Measurements from ENCODE around the gene RPS19BP1.
"Not testable (repeated sequence)": the region's sequence is repeated elsewhere in the genome, so short reads cannot be mapped to it uniquely, and the experiment has no call there.

The RPS19BP1 gene

DNA sequence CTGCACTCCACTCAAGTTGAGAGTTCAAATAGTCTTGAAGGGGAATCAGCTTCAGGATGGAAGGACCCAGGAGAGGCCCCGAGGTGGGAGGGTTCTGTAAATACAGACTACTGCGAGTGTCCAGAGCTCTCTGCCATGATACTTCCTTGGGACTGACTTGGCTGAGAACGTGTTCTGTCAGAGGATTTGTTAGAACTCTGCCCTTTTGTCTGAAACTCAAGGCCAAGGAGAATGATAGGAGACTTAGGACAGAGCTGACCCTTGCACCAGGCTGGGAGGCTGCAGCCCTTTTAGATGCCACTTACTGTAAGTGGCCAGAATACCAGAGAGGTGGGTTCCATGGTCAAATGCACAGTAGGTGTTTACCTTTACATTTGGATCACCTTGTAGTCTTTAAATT, 15.1 kb downstream of the RPS19BP1 start:
- H3K27ac Mint-ChIP-seq = peak overlapping the region; percentile 64
- DNase-seq (no peak), ATAC-seq (no peak)
- H3K4me1 Mint-ChIP-seq = peaks cover 58% of the 10 kb centered on the region
- H3K27me3 Mint-ChIP-seq = peaks cover 3% of the 10 kb centered on the region
- H3K4me3 Mint-ChIP-seq = no peak overlapping the region
- H3K36me3 Mint-ChIP-seq (ENCODE audit: low read depth) = peaks cover 54% of the 10 kb centered on the region
- H3K9me3 Mint-ChIP-seq = no peaks in the 10 kb centered on the region

- peak overlapping the region; percentile 34 for H3K27ac Mint-ChIP-seq
- DNase-seq = no peak
- no peak overlapping the region for H3K4me3 Mint-ChIP-seq
- peaks cover 47% of the 10 kb centered on the region for H3K4me1 Mint-ChIP-seq
- no peak for ATAC-seq
- H3K9me3 Mint-ChIP-seq = no peaks in the 10 kb centered on the region
- H3K36me3 Mint-ChIP-seq (ENCODE audit: low read depth) = peaks cover 51% of the 10 kb centered on the region
- H3K27me3 Mint-ChIP-seq = peaks cover 3% of the 10 kb centered on the region
Measured at GRCh38 chr22:39515266-39516050, 17.1 kb downstream of the RPS19BP1 start.

DNA sequence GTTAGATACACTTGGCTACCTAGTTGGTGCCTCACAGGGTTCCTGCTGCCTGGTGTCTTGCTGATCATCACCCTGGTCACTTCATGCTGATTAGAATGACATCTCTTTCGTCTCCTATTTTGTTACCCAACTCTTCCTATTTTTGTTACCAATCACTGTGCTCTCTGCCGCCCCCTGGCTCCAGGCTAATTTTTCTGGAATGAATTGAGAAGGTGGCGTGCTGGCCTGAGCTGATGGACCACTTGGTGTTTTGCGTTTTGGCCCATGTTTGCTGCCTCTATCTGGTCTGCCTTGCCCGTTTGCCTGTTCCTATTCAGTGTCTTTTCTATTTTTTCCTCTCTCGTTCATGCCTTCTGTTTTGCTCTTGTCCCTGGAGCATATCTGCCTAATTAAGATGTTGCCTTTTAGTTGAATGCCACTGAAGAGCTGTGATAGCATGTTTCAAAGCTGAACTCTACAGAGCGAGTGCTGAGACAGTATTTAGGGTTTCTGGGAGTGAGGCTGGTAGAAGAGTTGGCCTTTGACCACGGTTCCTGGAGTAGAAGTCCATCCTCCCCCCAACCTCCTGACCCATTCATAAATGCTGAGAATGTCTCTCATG, 18.1 kb downstream of the RPS19BP1 start:
- H3K27me3 Mint-ChIP-seq = no peaks in the 10 kb centered on the region
- ATAC-seq (no peak), DNase-seq (peak; percentile 60)
- peaks cover 52% of the 10 kb centered on the region for H3K36me3 Mint-ChIP-seq (ENCODE audit: low read depth)
- peaks cover 42% of the 10 kb centered on the region for H3K4me1 Mint-ChIP-seq
- no peak overlapping the region for H3K4me3 Mint-ChIP-seq
- no peaks in the 10 kb centered on the region for H3K9me3 Mint-ChIP-seq
- peak overlapping the region; percentile 28 for H3K27ac Mint-ChIP-seq

DNA sequence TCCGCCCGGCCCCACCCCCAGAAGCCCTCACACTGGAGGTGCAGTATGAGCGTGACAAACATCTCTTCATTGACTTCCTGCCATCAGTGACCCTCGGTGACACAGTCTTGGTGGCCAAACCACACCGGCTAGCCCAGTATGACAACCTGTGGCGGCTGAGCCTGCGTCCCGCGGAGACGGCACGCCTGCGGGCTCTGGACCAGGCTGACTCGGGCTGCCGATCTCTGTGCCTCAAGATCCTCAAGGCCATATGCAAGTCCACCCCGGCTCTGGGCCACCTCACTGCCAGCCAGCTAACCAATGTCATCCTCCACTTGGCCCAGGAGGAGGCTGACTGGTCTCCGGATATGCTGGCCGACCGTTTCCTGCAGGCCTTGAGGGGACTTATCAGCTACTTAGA, 18.8 kb downstream of the RPS19BP1 start:
- Mint-ChIP-seq H3K9me3 (no peaks in the 10 kb centered on the region), H3K4me3 (no peak overlapping the region), H3K36me3 (ENCODE audit: low read depth) (peaks cover 56% of the 10 kb centered on the region), H3K27me3 (no peaks in the 10 kb centered on the region), H3K4me1 (peaks cover 36% of the 10 kb centered on the region), H3K27ac (no peak overlapping the region)
- no peak for ATAC-seq
- DNase-seq = no peak

DNA sequence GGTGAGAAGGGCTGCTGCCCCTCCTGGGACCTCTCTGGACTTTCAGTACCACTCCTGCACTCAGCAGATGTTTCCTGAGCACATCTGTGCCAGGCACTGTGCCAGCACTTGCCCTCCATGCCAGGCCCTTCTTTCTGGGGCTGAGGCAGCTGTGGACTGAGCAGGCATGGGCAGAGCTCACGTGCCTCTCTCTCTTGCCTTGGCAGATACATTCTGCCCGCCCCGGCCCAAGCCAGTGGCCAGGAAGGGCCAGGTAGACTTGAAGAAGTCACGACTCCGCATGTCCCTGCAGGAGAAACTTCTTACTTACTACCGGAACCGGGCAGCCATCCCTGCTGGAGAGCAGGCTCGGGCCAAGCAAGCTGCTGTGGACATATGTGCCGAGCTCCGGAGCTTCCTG, 20.5 kb downstream of the RPS19BP1 start:
- Mint-ChIP-seq H3K27me3 (no peaks in the 10 kb centered on the region), H3K4me1 (peaks cover 35% of the 10 kb centered on the region), H3K9me3 (no peaks in the 10 kb centered on the region), H3K4me3 (no peak overlapping the region), H3K27ac (no peak overlapping the region), H3K36me3 (ENCODE audit: low read depth) (peaks cover 61% of the 10 kb centered on the region)
- DNase-seq (no peak), ATAC-seq (no peak)

DNA sequence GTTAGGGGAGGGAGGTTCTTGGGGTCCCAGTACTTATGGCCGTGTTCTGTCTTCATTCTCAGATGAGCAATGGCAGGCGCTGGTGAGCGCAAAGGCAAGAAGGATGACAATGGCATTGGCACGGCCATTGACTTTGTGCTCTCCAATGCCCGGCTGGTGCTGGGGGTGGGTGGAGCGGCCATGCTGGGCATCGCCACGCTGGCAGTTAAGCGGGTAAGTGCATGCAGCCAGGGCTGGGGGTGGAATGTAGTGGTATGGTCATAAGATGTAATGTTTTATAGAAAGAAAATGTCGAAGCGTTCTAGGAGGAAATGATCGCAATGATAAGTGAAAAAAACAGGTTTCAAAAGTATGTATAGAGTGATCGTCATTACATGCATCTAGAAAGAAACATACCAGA, 21.3 kb downstream of the RPS19BP1 start:
- Mint-ChIP-seq H3K4me1 (peaks cover 37% of the 10 kb centered on the region), H3K27ac (no peak overlapping the region), H3K27me3 (no peaks in the 10 kb centered on the region), H3K36me3 (ENCODE audit: low read depth) (peaks cover 68% of the 10 kb centered on the region), H3K9me3 (no peaks in the 10 kb centered on the region), H3K4me3 (no peak overlapping the region)
- DNase-seq (no peak), ATAC-seq (no peak)

DNA sequence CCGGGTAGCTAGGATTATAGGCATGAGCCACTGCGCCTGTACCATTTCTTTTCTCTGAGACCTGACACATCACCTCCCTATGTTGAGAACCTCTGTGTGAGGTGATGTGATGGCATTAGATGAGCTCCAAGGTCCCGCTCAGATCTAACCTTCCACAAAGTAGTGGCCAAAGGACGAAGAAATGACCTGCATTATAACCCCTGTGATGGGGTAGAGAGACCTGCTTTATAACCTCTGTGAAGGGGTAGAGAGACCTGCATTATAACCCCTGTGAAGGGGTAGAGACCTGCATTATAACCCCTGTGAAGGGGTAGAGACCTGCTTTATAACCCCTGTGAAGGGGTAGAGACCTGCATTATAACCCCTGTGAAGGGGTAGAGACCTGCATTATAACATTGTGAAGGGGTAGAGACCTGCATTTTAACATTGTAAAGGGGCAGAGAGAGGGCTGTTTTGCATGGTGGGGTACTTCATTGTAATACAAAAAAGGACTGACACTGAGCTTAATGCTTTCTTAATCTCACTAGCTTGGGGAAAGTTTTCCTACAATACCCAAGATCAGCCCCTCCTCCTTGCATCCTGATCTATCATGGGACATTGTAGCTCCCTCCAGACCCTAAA, 21.9 kb downstream of the RPS19BP1 start:
- H3K27me3 Mint-ChIP-seq = no peaks in the 10 kb centered on the region
- H3K4me3 Mint-ChIP-seq = no peak overlapping the region
- H3K27ac Mint-ChIP-seq = no peak overlapping the region
- no peak for DNase-seq
- H3K4me1 Mint-ChIP-seq = peaks cover 34% of the 10 kb centered on the region
- peaks cover 69% of the 10 kb centered on the region for H3K36me3 Mint-ChIP-seq (ENCODE audit: low read depth)
- ATAC-seq = no peak
- H3K9me3 Mint-ChIP-seq = no peaks in the 10 kb centered on the region

DNA sequence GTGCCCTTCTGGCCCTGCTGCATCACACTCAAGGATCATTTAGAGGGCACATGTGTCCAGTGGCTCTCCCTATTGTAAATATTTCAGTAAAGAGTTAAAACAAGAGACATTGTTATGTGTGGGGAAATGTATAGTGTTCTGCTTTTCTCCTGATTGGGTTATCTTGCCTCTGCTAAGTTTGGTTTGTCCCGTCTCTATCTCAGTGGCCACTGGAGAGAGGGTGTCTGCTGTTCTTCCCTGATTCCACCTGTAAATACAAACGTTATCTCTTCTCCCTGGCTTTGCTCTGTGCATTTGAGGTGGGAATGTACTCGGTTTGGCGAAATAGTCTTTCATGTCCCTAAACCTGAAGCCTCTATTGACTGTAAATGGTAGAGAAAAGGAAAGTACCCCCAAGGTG, 24.2 kb downstream of the RPS19BP1 start:
- Mint-ChIP-seq H3K36me3 (ENCODE audit: low read depth) (peaks cover 73% of the 10 kb centered on the region), H3K27ac (peak overlapping the region; percentile 30), H3K9me3 (no peaks in the 10 kb centered on the region), H3K4me3 (no peak overlapping the region), H3K27me3 (no peaks in the 10 kb centered on the region), H3K4me1 (peaks cover 39% of the 10 kb centered on the region)
- ATAC-seq = no peak
- no peak for DNase-seq

GRCh38 chr22:39507021-39507420, 25.5 kb downstream of the RPS19BP1 start:
- not testable (repeated sequence) for H3K4me3 Mint-ChIP-seq, DNase-seq, H3K27me3 Mint-ChIP-seq, ATAC-seq, H3K27ac Mint-ChIP-seq, H3K9me3 Mint-ChIP-seq
- Mint-ChIP-seq H3K4me1 (peaks cover 44% of the 10 kb centered on the region), H3K36me3 (ENCODE audit: low read depth) (peaks cover 74% of the 10 kb centered on the region)

DNA sequence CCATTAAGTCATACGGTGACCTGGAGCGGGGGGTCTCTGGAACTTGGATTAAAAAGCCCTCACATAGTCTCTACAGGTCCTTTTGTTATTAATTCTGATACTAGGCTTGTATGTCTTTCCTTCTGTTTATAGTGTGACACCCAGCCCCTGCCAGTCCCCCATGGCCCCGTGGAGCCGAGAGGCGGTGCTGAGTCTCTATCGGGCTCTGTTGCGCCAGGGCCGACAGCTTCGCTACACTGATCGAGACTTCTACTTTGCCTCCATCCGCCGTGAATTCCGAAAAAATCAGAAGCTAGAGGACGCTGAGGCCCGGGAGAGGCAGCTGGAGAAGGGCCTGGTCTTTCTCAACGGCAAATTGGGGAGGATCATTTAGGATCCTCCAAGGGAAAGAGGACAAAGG, 28.5 kb downstream of the RPS19BP1 start:
- no peak for ATAC-seq
- Mint-ChIP-seq H3K36me3 (ENCODE audit: low read depth) (peaks cover 48% of the 10 kb centered on the region), H3K4me3 (peak overlapping the region; percentile 90), H3K9me3 (no peaks in the 10 kb centered on the region), H3K27ac (peak overlapping the region; percentile 83), H3K27me3 (no peaks in the 10 kb centered on the region), H3K4me1 (peaks cover 51% of the 10 kb centered on the region)
- DNase-seq = no peak

DNA sequence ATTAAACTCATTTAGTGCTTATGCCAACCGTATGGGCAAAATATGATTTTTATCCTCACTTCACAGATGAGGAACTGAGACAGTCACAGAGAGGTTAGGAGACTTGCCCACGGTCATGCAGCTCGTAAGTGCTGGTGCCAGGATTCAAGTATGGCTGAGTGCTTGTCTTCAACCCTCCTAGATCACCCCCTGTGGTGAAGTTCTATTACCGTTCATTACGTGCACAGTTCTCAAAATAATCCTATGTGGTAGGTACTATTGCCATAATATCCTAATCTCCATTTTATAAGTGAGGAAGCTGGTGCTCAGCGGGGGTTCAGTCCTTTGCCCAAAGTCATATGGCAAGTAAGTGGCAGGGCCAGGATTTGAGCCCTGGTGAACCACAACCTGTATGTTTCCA, 28.9 kb downstream of the RPS19BP1 start:
- H3K4me3 Mint-ChIP-seq = peak overlapping the region; percentile 90
- peaks cover 46% of the 10 kb centered on the region for H3K36me3 Mint-ChIP-seq (ENCODE audit: low read depth)
- DNase-seq = no peak
- peaks cover 49% of the 10 kb centered on the region for H3K4me1 Mint-ChIP-seq
- H3K9me3 Mint-ChIP-seq = no peaks in the 10 kb centered on the region
- peak overlapping the region; percentile 83 for H3K27ac Mint-ChIP-seq
- no peak for ATAC-seq
- H3K27me3 Mint-ChIP-seq = no peaks in the 10 kb centered on the region

DNA sequence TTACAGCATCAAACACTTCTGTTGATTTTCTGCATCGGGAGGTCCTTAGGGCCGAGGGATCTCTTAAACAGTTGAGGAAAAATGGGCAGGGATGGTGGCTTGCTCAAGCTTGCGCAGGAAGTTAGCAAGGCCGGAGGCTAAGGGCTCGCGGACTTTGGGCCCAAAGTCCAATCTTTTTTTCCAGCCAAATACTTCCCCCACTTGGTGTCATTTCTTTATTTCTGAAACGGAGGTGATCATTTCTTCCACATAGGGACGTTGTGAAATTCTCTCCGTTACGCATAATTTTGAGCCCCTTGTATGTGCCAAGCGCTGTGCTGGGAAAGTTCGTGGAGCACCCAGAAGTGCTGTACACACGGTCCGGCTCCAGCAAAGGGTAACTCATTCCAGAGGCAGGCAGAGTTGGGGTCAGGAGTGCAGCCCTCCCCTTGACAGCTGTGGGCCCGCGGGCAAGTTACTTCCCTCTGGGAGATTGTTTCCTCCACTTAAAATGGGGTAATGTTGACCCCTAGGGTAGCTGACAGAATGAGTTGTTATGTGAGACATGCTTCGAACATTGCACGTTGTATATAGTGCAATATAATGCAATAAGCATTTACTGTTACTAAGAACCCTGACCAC, 29.6 kb downstream of the RPS19BP1 start:
- H3K27ac Mint-ChIP-seq = peak overlapping the region; percentile 83
- H3K36me3 Mint-ChIP-seq (ENCODE audit: low read depth) = peaks cover 41% of the 10 kb centered on the region
- H3K9me3 Mint-ChIP-seq = no peaks in the 10 kb centered on the region
- DNase-seq = no peak
- no peak for ATAC-seq
- H3K4me3 Mint-ChIP-seq = peak overlapping the region; percentile 90
- H3K4me1 Mint-ChIP-seq = peaks cover 43% of the 10 kb centered on the region
- H3K27me3 Mint-ChIP-seq = no peaks in the 10 kb centered on the region

DNA sequence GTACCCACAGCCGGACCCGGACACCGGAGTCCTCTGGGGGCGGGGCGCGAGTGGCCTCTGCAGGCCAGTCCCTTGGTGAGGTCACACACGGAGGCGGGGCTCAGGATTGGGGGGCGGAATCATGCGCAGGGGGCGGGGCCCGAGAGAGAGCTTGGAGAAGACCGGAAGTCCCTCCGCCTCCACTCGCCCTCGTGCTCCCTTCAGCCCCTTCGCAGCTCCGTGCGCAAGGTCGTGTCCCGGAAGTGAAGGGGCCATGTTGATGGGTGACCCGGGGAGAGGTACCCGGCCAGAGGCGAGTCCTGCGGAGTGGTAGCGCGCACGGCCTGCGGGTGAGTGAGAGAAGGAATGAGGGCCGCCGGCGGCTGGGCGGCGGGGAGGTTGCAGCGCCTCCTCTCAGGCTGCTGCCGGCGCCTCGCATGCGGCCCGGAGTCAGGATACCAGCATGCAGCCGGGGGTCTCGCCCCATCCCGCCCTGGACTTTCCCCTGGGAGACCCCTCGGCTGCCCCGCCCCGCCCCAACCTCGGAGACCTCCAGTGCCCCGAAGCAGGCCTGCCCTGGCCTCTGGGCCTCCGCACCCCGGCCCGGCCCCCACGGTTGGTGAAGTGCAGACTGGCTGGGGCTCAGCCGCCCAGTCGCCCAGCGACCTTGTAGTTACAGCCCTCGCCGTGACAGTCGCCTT, 30.3 kb downstream of the RPS19BP1 start, which contains the start of gene MIEF1:
MIEF1 (plus strand) TSS at position 182 of the 680 bp plus-strand sequence. CDS start 9,005 bp downstream, outside the sequence.
- H3K36me3 Mint-ChIP-seq (ENCODE audit: low read depth) = peaks cover 39% of the 10 kb centered on the region

DNA sequence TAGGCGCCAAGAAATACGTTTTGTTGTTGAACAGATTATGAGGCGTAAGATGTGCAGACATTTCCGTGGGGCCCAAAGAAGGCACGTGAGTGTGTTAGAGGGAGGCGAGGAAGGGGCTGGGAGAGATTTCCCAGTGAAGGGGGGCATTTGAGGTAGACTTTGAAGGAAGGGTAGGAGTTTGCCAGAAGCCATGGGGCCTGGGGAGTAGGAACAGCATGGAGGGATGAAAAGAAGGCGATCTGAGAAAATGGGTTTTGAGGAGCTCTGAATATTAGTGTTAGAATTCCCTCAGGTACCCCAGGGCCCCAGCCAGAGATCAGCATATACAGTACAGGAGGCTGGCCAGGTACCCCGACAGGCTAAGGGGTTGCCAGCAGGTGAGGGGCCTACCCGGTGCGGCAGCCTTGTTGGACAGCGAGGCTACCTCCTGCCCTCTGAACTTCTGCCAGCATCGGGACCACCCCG, 30.9 kb downstream of the RPS19BP1 start:
- DNase-seq (no peak), ATAC-seq (no peak)
- peaks cover 39% of the 10 kb centered on the region for H3K4me1 Mint-ChIP-seq
- no peaks in the 10 kb centered on the region for H3K27me3 Mint-ChIP-seq
- peak overlapping the region; percentile 93 for H3K27ac Mint-ChIP-seq
- no peaks in the 10 kb centered on the region for H3K9me3 Mint-ChIP-seq
- peaks cover 34% of the 10 kb centered on the region for H3K36me3 Mint-ChIP-seq (ENCODE audit: low read depth)
- H3K4me3 Mint-ChIP-seq = peak overlapping the region; percentile 90

More for the DNA sequence above, 30.3 kb downstream of the RPS19BP1 start, which contains the start of gene MIEF1:
- Mint-ChIP-seq H3K4me1 (peaks cover 42% of the 10 kb centered on the region), H3K4me3 (peak within 1 kb of the TSS; percentile 90), H3K9me3 (no peaks in the 10 kb centered on the region), H3K27me3 (no peaks in the 10 kb centered on the region), H3K27ac (peak within 1 kb of the TSS; percentile 93)
- DNase-seq = peak; percentile 96
- peak; percentile 98 for ATAC-seq

Measured in activated naive CD8-positive, alpha-beta T cell treated with anti-CD3 and anti-CD28 coated beads, Interleukin-2, amount 50 U/mL, for 24 hours (primary cell).